HG03565 (cell line): ENCODE results near the gene HPS5.
"Not testable (repeated sequence)": the region's sequence is repeated elsewhere in the genome, so short reads cannot be mapped to it uniquely, and the experiment has no call there.

Experiments
- ATAC-seq: cut with Tn5 transposase; IDR thresholded peaks from one replicate; pipeline ENCODE4 v1.9.1; 2021; ENCODE audit warnings: mild to moderate bottlenecking, moderate library complexity; ENCODE audit not compliant: unreplicated experiment

Gene HPS5

GRCh38 chr11:18321969-18322711 is at the start of gene HPS5, which contains the start of gene GTF2H1:
TSS of gene HPS5 (minus strand) at chr11:18322140. CDS start at chr11:18317858, 4,282 bp downstream.
TSS of gene GTF2H1 (plus strand) at chr11:18322567. CDS start at chr11:18333075, 10,508 bp downstream.
- peak; percentile 78 for ATAC-seq

GRCh38 chr11:18371279-18371678 is 49.3 kb upstream of the HPS5 start:
- no peak for ATAC-seq

GRCh38 chr11:18369398-18369797 is 47.5 kb upstream of the HPS5 start:
- ATAC-seq = no peak

- no peak for ATAC-seq
Measured at GRCh38 chr11:18368221-18368620, 46.3 kb upstream of the HPS5 start.

- ATAC-seq = no peak
Measured at GRCh38 chr11:18367431-18367830, 45.5 kb upstream of the HPS5 start.

GRCh38 chr11:18366286-18366685 is 44.3 kb upstream of the HPS5 start:
- ATAC-seq = no peak

GRCh38 chr11:18365741-18366140 is 43.8 kb upstream of the HPS5 start:
- no peak for ATAC-seq

- ATAC-seq = no peak
Measured at GRCh38 chr11:18364495-18365073, 42.6 kb upstream of the HPS5 start.

GRCh38 chr11:18361154-18361553 is 39.2 kb upstream of the HPS5 start:
- no peak for ATAC-seq

GRCh38 chr11:18358646-18359045 is 36.7 kb upstream of the HPS5 start:
- ATAC-seq = no peak

GRCh38 chr11:18352581-18352980 is 30.6 kb upstream of the HPS5 start:
- ATAC-seq = no peak

GRCh38 chr11:18347471-18348125 is 25.7 kb upstream of the HPS5 start:
- ATAC-seq = no peak

GRCh38 chr11:18332891-18333290 is 11.0 kb upstream of the HPS5 start:
- ATAC-seq = no peak

- ATAC-seq = no peak
Measured at GRCh38 chr11:18332302-18332701, 10.4 kb upstream of the HPS5 start.

- ATAC-seq = no peak
Measured at GRCh38 chr11:18330921-18331320, 9.0 kb upstream of the HPS5 start.

- ATAC-seq = peak; percentile 60
Measured at GRCh38 chr11:18329196-18329870, 7.4 kb upstream of the HPS5 start.

GRCh38 chr11:18324381-18324780 is 2.4 kb upstream of the HPS5 start:
- no peak for ATAC-seq

- not testable (repeated sequence) for ATAC-seq
Measured at GRCh38 chr11:18323881-18324280, 1.9 kb upstream of the HPS5 start.

- no peak for ATAC-seq
Measured at GRCh38 chr11:18322818-18323570, 1.1 kb upstream of the HPS5 start.

- ATAC-seq = no peak
Measured at GRCh38 chr11:18321578-18321968, 367 bp downstream of the HPS5 start.

GRCh38 chr11:18320617-18321016 is 1.3 kb downstream of the HPS5 start:
- ATAC-seq = no peak
